GM06990 (cell line): Measurements from ENCODE around the gene DNAH11.

Source experiments
- DNase-seq: peaks from one replicate; pipeline ENCODE4 v3.0.0-alpha.2; 2011; ENCODE audit not compliant: insufficient read length; ENCODE audit errors: extremely low read depth
- H3K27me3 ChIP-seq: replicated peaks from 2 replicates; pipeline ENCODE4 v1.6.0; 2011; ENCODE audit warnings: low read length; ENCODE audit not compliant: control insufficient read depth, insufficient read depth
- H3K36me3 ChIP-seq: 2 replicates; pipeline ENCODE4 v1.5.1; 2011; ENCODE audit warnings: low read length; ENCODE audit not compliant: control insufficient read depth, insufficient read depth
- H3K4me3 ChIP-seq: replicated peaks from 2 replicates; pipeline ENCODE4 v1.5.1; 2011; ENCODE audit warnings: low read depth, mild to moderate bottlenecking, control low read depth, low read length
- TF ChIP-seq, protein P1 (sequence below): IDR thresholded peaks from 2 replicates; pipeline ENCODE4 v1.5.1; 2011; ENCODE audit warnings: low read length, control low read depth, mild to moderate bottlenecking, inconsistent platforms; ENCODE audit not compliant: insufficient read depth, poor library complexity, severe bottlenecking

DNAH11 gene

DNA sequence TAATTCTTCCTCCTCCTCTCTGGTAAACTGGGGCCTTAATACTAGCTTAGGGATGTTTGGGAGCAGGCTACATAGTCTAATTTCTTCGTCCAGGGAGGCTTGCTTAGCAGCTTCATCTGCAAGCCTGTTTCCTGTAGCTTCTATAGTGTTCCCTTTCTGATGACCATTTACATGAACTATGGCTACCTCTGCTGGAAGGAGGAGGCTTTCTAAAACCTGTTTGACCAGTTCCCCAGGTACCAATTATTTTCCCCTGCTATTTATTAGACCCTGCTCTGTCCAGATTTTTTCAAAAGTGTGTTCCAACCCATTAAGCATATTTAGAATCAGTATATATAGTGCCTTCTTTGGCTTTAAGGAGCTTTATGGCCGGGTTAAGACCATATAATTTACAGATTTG is 38.8 kb upstream of the DNAH11 start:
- no peak for DNase-seq
- H3K4me3 ChIP-seq, result no peak overlapping the region
- no peaks in the 10 kb centered on the region; the same call in 1 of the 2 replicates for H3K36me3 ChIP-seq
- TF ChIP-seq, protein P1, sequence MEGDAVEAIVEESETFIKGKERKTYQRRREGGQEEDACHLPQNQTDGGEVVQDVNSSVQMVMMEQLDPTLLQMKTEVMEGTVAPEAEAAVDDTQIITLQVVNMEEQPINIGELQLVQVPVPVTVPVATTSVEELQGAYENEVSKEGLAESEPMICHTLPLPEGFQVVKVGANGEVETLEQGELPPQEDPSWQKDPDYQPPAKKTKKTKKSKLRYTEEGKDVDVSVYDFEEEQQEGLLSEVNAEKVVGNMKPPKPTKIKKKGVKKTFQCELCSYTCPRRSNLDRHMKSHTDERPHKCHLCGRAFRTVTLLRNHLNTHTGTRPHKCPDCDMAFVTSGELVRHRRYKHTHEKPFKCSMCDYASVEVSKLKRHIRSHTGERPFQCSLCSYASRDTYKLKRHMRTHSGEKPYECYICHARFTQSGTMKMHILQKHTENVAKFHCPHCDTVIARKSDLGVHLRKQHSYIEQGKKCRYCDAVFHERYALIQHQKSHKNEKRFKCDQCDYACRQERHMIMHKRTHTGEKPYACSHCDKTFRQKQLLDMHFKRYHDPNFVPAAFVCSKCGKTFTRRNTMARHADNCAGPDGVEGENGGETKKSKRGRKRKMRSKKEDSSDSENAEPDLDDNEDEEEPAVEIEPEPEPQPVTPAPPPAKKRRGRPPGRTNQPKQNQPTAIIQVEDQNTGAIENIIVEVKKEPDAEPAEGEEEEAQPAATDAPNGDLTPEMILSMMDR, result no peak
- no peaks in the 10 kb centered on the region for H3K27me3 ChIP-seq

DNA sequence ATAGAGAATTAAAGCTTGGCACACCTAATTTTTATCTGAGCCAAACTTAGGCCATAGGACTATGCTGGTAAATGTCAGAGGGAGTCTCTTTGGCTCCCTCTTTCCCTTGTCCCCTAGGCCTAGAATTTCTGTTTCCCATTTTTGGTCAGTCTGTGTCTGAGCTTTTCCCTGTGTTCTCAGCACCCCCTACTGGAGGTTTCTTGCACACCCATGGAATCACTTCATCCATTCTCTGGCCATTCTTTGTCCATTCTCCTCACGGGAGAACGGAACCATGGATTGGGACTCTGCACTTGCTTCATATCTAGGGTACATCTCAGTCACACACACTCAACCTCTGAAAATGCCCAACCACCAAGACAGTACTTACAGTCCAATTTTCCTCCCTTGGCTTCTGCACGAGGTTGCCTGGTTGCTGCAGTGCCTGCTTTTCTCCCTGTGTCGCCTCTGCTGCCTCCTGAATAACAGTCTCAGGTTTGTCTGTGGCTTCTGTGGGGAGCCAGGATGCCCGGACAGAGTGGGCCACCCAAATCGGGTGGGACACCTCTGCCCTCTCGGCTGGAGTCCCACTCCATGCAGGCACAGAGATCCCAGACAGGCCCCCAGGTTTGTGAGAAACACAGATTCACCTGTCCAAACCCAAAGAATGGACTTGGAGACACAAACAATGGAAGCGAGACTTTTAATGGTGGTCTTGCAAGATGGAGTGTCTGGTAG is 35.1 kb upstream of the DNAH11 start:
- DNase-seq, result no peak
- Histone ChIP-seq H3K4me3 (no peak overlapping the region), H3K27me3 (no peaks in the 10 kb centered on the region), H3K36me3 (0 out of 2 replicates have a peak, but pooled peaks cover 2% of the 10 kb centered on the region)
- TF ChIP-seq, protein P1, result peak; percentile 57

DNA sequence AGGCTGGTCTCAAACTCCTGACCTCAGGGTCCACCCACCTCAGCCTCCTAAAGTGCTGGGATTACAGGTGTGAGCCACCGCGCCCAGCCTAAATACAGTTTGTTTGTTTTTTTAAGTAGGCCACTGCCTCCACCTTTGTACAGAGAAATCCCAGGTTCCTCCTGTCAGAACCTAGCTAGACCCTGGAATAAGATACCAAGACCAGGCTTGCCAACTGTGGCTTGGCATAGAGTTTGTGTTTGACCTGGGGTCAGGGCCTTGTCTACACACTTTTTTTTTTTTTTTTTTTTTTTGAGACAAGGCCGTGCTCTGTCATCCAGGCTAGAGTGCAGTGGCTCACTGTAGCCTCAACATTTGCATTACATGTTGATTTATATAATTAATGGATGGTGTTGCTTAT is 34.3 kb upstream of the DNAH11 start:
- Histone ChIP-seq H3K4me3 (no peak overlapping the region), H3K36me3 (peaks cover 2% of the 10 kb centered on the region; the same call in 1 of the 2 replicates), H3K27me3 (no peaks in the 10 kb centered on the region)
- DNase-seq, result no peak
- TF ChIP-seq, protein P1, result no peak

DNA sequence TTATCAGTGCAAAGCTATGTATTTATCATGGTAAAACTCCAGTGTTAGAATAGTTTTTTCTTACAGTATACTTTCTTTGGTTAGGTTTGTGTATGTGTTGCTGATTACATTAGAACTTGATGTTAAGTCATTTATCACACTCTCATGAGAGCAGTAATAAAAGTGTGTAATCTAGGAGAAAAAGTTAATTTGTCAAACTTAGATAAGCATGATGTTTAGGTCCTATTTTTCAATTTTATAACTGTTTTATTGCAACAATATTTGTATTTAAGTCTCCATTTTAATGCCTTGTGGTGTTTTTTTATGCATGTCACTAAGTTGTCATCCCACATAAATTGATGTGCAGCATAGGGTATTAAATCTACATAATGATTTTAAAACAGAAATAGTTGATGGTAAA is 28.8 kb upstream of the DNAH11 start:
- H3K4me3 ChIP-seq, result no peak overlapping the region
- H3K27me3 ChIP-seq, result no peaks in the 10 kb centered on the region
- no peak for DNase-seq
- peaks cover 2% of the 10 kb centered on the region; the same call in 1 of the 2 replicates for H3K36me3 ChIP-seq
- TF ChIP-seq, protein P1, result no peak

DNA sequence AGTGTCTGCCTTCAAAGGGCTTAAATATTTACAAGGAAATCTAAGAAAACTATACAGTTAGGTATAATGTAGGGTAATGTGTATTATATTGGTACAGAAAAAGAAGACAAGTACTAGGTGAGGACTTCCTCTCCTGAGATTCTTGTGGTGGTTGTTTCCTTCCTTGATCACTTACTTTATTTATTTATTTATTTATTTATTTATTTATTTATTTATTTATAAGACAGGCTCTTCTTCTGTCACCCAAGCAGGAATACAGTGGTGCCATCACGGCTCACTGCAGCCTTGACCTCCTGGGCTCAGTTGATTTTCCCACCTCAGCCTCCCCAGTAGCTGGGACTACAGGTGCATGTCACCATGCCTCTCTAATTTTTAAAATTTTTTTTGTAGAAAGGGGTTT is 18.2 kb upstream of the DNAH11 start:
- H3K4me3 ChIP-seq, result no peak overlapping the region
- H3K27me3 ChIP-seq, result no peaks in the 10 kb centered on the region
- H3K36me3 ChIP-seq, result no peaks in the 10 kb centered on the region
- no peak for DNase-seq
- TF ChIP-seq, protein P1, result no peak
